HEK293T (cell line): ENCODE results near the gene C12orf56.

Experiments
- ARNT ChIP-seq: fragments of 450-650 bp; IDR thresholded peaks from 2 replicates; pipeline ENCODE4 v1.6.1; 2017; ENCODE audit warnings: mild to moderate bottlenecking
- CTBP1 ChIP-seq: fragments of 450-650 bp; IDR thresholded peaks from 2 replicates; pipeline ENCODE4 v1.6.1; 2016; ENCODE audit warnings: borderline replicate concordance
- ELF4 ChIP-seq: fragments of 450-650 bp; IDR thresholded peaks from 2 replicates; pipeline ENCODE4 v1.6.1; 2017; ENCODE audit warnings: antibody characterized with exemption
- FOXA1 ChIP-seq: fragments of 450-650 bp; IDR thresholded peaks from 2 replicates; pipeline ENCODE4 v1.6.1; 2016; ENCODE audit warnings: mild to moderate bottlenecking
- FOXK2 ChIP-seq: fragments of 450-650 bp; IDR thresholded peaks from 2 replicates; pipeline ENCODE4 v1.6.1; 2016; ENCODE audit warnings: mild to moderate bottlenecking
- FOXM1 ChIP-seq: fragments of 450-650 bp; IDR thresholded peaks from 2 replicates; pipeline ENCODE4 v1.6.1; 2017; ENCODE audit warnings: mild to moderate bottlenecking, borderline replicate concordance
- HDGF ChIP-seq: fragments of 450-650 bp; IDR thresholded peaks from 2 replicates; pipeline ENCODE4 v1.6.1; 2017; ENCODE audit warnings: antibody characterized with exemption, borderline replicate concordance
- L3MBTL2 ChIP-seq: fragments of 450-650 bp; conservative IDR thresholded peaks from 2 replicates; pipeline ENCODE4 v1.6.1; 2016; ENCODE audit warnings: mild to moderate bottlenecking
- LEF1 ChIP-seq: fragments of 450-650 bp; IDR thresholded peaks from 2 replicates; pipeline ENCODE4 v1.6.1; 2017; ENCODE audit warnings: mild to moderate bottlenecking, borderline replicate concordance
- SP1 ChIP-seq: fragments of 450-650 bp; IDR thresholded peaks from 2 replicates; pipeline ENCODE4 v1.6.1; 2017
- SUZ12 ChIP-seq: fragments of 450-650 bp; IDR thresholded peaks from 2 replicates; pipeline ENCODE4 v1.6.1; 2016; ENCODE audit warnings: mild to moderate bottlenecking
- TARDBP ChIP-seq: fragments of 450-650 bp; IDR thresholded peaks from 2 replicates; pipeline ENCODE4 v1.6.1; 2016
- ZNF384 ChIP-seq: fragments of 450-650 bp; IDR thresholded peaks from 2 replicates; pipeline ENCODE4 v1.6.1; 2016
- TF ChIP-seq, protein P1 (sequence below): fragments of 450-650 bp; IDR thresholded peaks from 2 replicates; pipeline ENCODE4 v1.6.1; 2016

GRCh38 chr12:64352181-64352580 lies 38.4 kb downstream of the C12orf56 start:
- TF ChIP-seq TARDBP (no peak), SP1 (no peak), FOXK2 (no peak), CTBP1 (no peak), LEF1 (no peak), ELF4 (no peak), HDGF (no peak), FOXM1 (no peak), L3MBTL2 (no peak), SUZ12 (no peak), ZNF384 (no peak), FOXA1 (no peak), ARNT (no peak)
- TF ChIP-seq, protein P1, sequence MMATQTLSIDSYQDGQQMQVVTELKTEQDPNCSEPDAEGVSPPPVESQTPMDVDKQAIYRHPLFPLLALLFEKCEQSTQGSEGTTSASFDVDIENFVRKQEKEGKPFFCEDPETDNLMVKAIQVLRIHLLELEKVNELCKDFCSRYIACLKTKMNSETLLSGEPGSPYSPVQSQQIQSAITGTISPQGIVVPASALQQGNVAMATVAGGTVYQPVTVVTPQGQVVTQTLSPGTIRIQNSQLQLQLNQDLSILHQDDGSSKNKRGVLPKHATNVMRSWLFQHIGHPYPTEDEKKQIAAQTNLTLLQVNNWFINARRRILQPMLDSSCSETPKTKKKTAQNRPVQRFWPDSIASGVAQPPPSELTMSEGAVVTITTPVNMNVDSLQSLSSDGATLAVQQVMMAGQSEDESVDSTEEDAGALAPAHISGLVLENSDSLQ: no peak
